ENCODE measurements around the gene RIPK3.

Gene RIPK3

GRCh38 chr14:24348186-24348585 is 8.4 kb upstream of the RIPK3 start:
- no peak overlapping the region for H3K4me3 ChIP-seq (ENCODE audit: insufficient read depth, low read depth, low read length)
- peaks cover 51% of the 10 kb centered on the region for H3K27me3 ChIP-seq (ENCODE audit: control insufficient read depth, insufficient read depth, low read length, poor library complexity, severe bottlenecking)
- 91 to 93% methylated on average over 2 of the region's 2 CpGs for WGBS, 2 experiments
- H3K36me3 ChIP-seq (ENCODE audit: control insufficient read depth, insufficient read depth, low read length), result no peaks in the 10 kb centered on the region
- H3K4me1 ChIP-seq (ENCODE audit: control insufficient read depth, insufficient read depth, low read length), result no peaks in the 10 kb centered on the region
- no peaks in the 10 kb centered on the region for H3K9me3 ChIP-seq (ENCODE audit: control insufficient read depth, low read length)
- no peak overlapping the region for H3K27ac ChIP-seq (ENCODE audit: insufficient read depth, low read depth, low read length, poor library complexity, severe bottlenecking)

- H3K27me3 ChIP-seq (ENCODE audit: control insufficient read depth, insufficient read depth, low read length, poor library complexity, severe bottlenecking), result peaks cover 48% of the 10 kb centered on the region
- no peaks in the 10 kb centered on the region for H3K9me3 ChIP-seq (ENCODE audit: control insufficient read depth, low read length)
- no peak overlapping the region for H3K4me3 ChIP-seq (ENCODE audit: insufficient read depth, low read depth, low read length)
- H3K4me1 ChIP-seq (ENCODE audit: control insufficient read depth, insufficient read depth, low read length), result no peaks in the 10 kb centered on the region
- 47 to 50% methylated on average over 1 of the region's 1 CpG for WGBS, 2 experiments
- no peaks in the 10 kb centered on the region for H3K36me3 ChIP-seq (ENCODE audit: control insufficient read depth, insufficient read depth, low read length)
- no peak overlapping the region for H3K27ac ChIP-seq (ENCODE audit: insufficient read depth, low read depth, low read length, poor library complexity, severe bottlenecking)
Observed at GRCh38 chr14:24347134-24347533, 7.3 kb upstream of the RIPK3 start.

- Histone ChIP-seq H3K4me1 (ENCODE audit: control insufficient read depth, insufficient read depth, low read length) (no peaks in the 10 kb centered on the region), H3K4me3 (ENCODE audit: insufficient read depth, low read depth, low read length) (no peak overlapping the region), H3K9me3 (ENCODE audit: control insufficient read depth, low read length) (no peaks in the 10 kb centered on the region), H3K27ac (ENCODE audit: insufficient read depth, low read depth, low read length, poor library complexity, severe bottlenecking) (no peak overlapping the region), H3K36me3 (ENCODE audit: control insufficient read depth, insufficient read depth, low read length) (no peaks in the 10 kb centered on the region), H3K27me3 (ENCODE audit: control insufficient read depth, insufficient read depth, low read length, poor library complexity, severe bottlenecking) (peaks cover 53% of the 10 kb centered on the region)
- 85 to 88% methylated on average over 7 of the region's 7 CpGs for WGBS, 2 experiments
Observed at GRCh38 chr14:24343795-24344660, 4.2 kb upstream of the RIPK3 start.

GRCh38 chr14:24342889-24343288 is 3.1 kb upstream of the RIPK3 start:
- H3K9me3 ChIP-seq (ENCODE audit: control insufficient read depth, low read length), result no peaks in the 10 kb centered on the region
- no peaks in the 10 kb centered on the region for H3K36me3 ChIP-seq (ENCODE audit: control insufficient read depth, insufficient read depth, low read length)
- no peaks in the 10 kb centered on the region for H3K4me1 ChIP-seq (ENCODE audit: control insufficient read depth, insufficient read depth, low read length)
- H3K27me3 ChIP-seq (ENCODE audit: control insufficient read depth, insufficient read depth, low read length, poor library complexity, severe bottlenecking), result peaks cover 65% of the 10 kb centered on the region
- H3K4me3 ChIP-seq (ENCODE audit: insufficient read depth, low read depth, low read length), result no peak overlapping the region
- 94 to 96% methylated on average over 4 of the region's 4 CpGs for WGBS, 2 experiments
- no peak overlapping the region for H3K27ac ChIP-seq (ENCODE audit: insufficient read depth, low read depth, low read length, poor library complexity, severe bottlenecking)

GRCh38 chr14:24340606-24341005 is 815 bp upstream of the RIPK3 start:
- 92 to 93% methylated on average over 1 of the region's 1 CpG for WGBS, 2 experiments
- no peaks in the 10 kb centered on the region for H3K9me3 ChIP-seq (ENCODE audit: control insufficient read depth, low read length)
- H3K27me3 ChIP-seq (ENCODE audit: control insufficient read depth, insufficient read depth, low read length, poor library complexity, severe bottlenecking), result peaks cover 87% of the 10 kb centered on the region

GRCh38 chr14:24338843-24339242 is 948 bp downstream of the RIPK3 start:
- no peak overlapping the region for H3K27ac ChIP-seq (ENCODE audit: insufficient read depth, low read depth, low read length, poor library complexity, severe bottlenecking)
- H3K36me3 ChIP-seq (ENCODE audit: control insufficient read depth, insufficient read depth, low read length), result no peaks in the 10 kb centered on the region
- H3K4me1 ChIP-seq (ENCODE audit: control insufficient read depth, insufficient read depth, low read length), result peaks cover 15% of the 10 kb centered on the region
- no peak overlapping the region for H3K4me3 ChIP-seq (ENCODE audit: insufficient read depth, low read depth, low read length)
- peaks cover 95% of the 10 kb centered on the region for H3K27me3 ChIP-seq (ENCODE audit: control insufficient read depth, insufficient read depth, low read length, poor library complexity, severe bottlenecking)
- WGBS, 2 experiments, result 78 to 79% methylated on average over 14 of the region's 14 CpGs
- no peaks in the 10 kb centered on the region for H3K9me3 ChIP-seq (ENCODE audit: control insufficient read depth, low read length)

More at GRCh38 chr14:24340606-24341005, 815 bp upstream of the RIPK3 start:
- H3K4me3 ChIP-seq (ENCODE audit: insufficient read depth, low read depth, low read length), result no peak overlapping the region
- H3K27ac ChIP-seq (ENCODE audit: insufficient read depth, low read depth, low read length, poor library complexity, severe bottlenecking), result no peak overlapping the region
- H3K36me3 ChIP-seq (ENCODE audit: control insufficient read depth, insufficient read depth, low read length), result no peaks in the 10 kb centered on the region
- peaks cover 3% of the 10 kb centered on the region for H3K4me1 ChIP-seq (ENCODE audit: control insufficient read depth, insufficient read depth, low read length)

- no peak overlapping the region for H3K4me3 ChIP-seq (ENCODE audit: insufficient read depth, low read depth, low read length)
- H3K27ac ChIP-seq (ENCODE audit: insufficient read depth, low read depth, low read length, poor library complexity, severe bottlenecking), result no peak overlapping the region
- peaks cover 16% of the 10 kb centered on the region for H3K4me1 ChIP-seq (ENCODE audit: control insufficient read depth, insufficient read depth, low read length)
- 87 to 89% methylated on average over 8 of the region's 8 CpGs for WGBS, 2 experiments
- H3K27me3 ChIP-seq (ENCODE audit: control insufficient read depth, insufficient read depth, low read length, poor library complexity, severe bottlenecking), result peaks cover 98% of the 10 kb centered on the region
- H3K9me3 ChIP-seq (ENCODE audit: control insufficient read depth, low read length), result no peaks in the 10 kb centered on the region
- no peaks in the 10 kb centered on the region for H3K36me3 ChIP-seq (ENCODE audit: control insufficient read depth, insufficient read depth, low read length)
Observed at GRCh38 chr14:24337824-24338175, 2.0 kb downstream of the RIPK3 start.

GRCh38 chr14:24337144-24337823 is 2.5 kb downstream of the RIPK3 start:
- H3K9me3 ChIP-seq (ENCODE audit: control insufficient read depth, low read length), result no peaks in the 10 kb centered on the region
- H3K27ac ChIP-seq (ENCODE audit: insufficient read depth, low read depth, low read length, poor library complexity, severe bottlenecking), result no peak overlapping the region
- H3K4me3 ChIP-seq (ENCODE audit: insufficient read depth, low read depth, low read length), result no peak overlapping the region
- 84 to 85% methylated on average over 7 of the region's 7 CpGs for WGBS, 2 experiments
- no peaks in the 10 kb centered on the region for H3K36me3 ChIP-seq (ENCODE audit: control insufficient read depth, insufficient read depth, low read length)
- peaks cover 21% of the 10 kb centered on the region for H3K4me1 ChIP-seq (ENCODE audit: control insufficient read depth, insufficient read depth, low read length)
- peaks cover 100% of the 10 kb centered on the region for H3K27me3 ChIP-seq (ENCODE audit: control insufficient read depth, insufficient read depth, low read length, poor library complexity, severe bottlenecking)

GRCh38 chr14:24335461-24336171 is 4.2 kb downstream of the RIPK3 start:
- H3K9me3 ChIP-seq (ENCODE audit: control insufficient read depth, low read length), result no peaks in the 10 kb centered on the region
- no peak overlapping the region for H3K4me3 ChIP-seq (ENCODE audit: insufficient read depth, low read depth, low read length)
- H3K4me1 ChIP-seq (ENCODE audit: control insufficient read depth, insufficient read depth, low read length), result peaks cover 21% of the 10 kb centered on the region
- no peak overlapping the region for H3K27ac ChIP-seq (ENCODE audit: insufficient read depth, low read depth, low read length, poor library complexity, severe bottlenecking)
- H3K36me3 ChIP-seq (ENCODE audit: control insufficient read depth, insufficient read depth, low read length), result no peaks in the 10 kb centered on the region
- peaks cover 100% of the 10 kb centered on the region for H3K27me3 ChIP-seq (ENCODE audit: control insufficient read depth, insufficient read depth, low read length, poor library complexity, severe bottlenecking)
- WGBS, 2 experiments, result 67 to 72% methylated on average over 12 of the region's 12 CpGs

All from ectodermal cell (in vitro differentiated cells).